Activated CD8-positive, alpha-beta memory T cell treated with anti-CD3 and anti-CD28 coated beads, Interleukin-2, amount 10 ng/mL, durations not matched to agents 7 days and 5 days (primary cell): ENCODE data around the gene UVSSA. TPM values are rescaled to one million over a fixed set of nuclear protein-coding genes. Genes with fewer than 3 reads are reported as not detected.

Experiments used
- ATAC-seq: fragments of 150-1000 bp; cut with Tn5 transposase; one replicate; pipeline ENCODE4 v1.10.0; 2021; ENCODE audit warnings: moderate library complexity
- CTCF ChIA-PET: fragments of 350-600 bp; sonication (Branson Sonifier 250); formaldehyde crosslinking; loops from one replicate; lab custom pipeline; 2021; ENCODE audit warnings: antibody characterized with exemption; lab: Charles Lee
- DNase-seq: peaks from one replicate; pipeline ENCODE4 v3.0.0-alpha.2; 2020
- H3K27ac Mint-ChIP-seq: one replicate; pipeline ENCODE4 v1.8.0; 2021; ENCODE audit warnings: mild to moderate bottlenecking, mixed read lengths
- H3K27me3 Mint-ChIP-seq: one replicate; pipeline ENCODE4 v1.8.0; 2021; ENCODE audit warnings: mixed read lengths
- H3K36me3 Mint-ChIP-seq: one replicate; pipeline ENCODE4 v1.8.0; 2021; ENCODE audit warnings: mild to moderate bottlenecking, mixed read lengths
- H3K4me1 Mint-ChIP-seq: one replicate; pipeline ENCODE4 v1.8.0; 2021; ENCODE audit warnings: mixed read lengths
- H3K4me3 Mint-ChIP-seq: one replicate; pipeline ENCODE4 v1.8.0; 2021; ENCODE audit warnings: mild to moderate bottlenecking, moderate library complexity, mixed read lengths
- H3K9me3 Mint-ChIP-seq: one replicate; pipeline ENCODE4 v1.8.0; 2022; ENCODE audit warnings: low read depth, mixed read lengths
- total RNA-seq, 2 experiments: library from RNA; stranded (reverse); gene quantifications; one replicate each; pipeline ENCODE4 v1.2.3, GENCODE V29; 2021

UVSSA gene, protein sequence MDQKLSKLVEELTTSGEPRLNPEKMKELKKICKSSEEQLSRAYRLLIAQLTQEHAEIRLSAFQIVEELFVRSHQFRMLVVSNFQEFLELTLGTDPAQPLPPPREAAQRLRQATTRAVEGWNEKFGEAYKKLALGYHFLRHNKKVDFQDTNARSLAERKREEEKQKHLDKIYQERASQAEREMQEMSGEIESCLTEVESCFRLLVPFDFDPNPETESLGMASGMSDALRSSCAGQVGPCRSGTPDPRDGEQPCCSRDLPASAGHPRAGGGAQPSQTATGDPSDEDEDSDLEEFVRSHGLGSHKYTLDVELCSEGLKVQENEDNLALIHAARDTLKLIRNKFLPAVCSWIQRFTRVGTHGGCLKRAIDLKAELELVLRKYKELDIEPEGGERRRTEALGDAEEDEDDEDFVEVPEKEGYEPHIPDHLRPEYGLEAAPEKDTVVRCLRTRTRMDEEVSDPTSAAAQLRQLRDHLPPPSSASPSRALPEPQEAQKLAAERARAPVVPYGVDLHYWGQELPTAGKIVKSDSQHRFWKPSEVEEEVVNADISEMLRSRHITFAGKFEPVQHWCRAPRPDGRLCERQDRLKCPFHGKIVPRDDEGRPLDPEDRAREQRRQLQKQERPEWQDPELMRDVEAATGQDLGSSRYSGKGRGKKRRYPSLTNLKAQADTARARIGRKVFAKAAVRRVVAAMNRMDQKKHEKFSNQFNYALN
- 10 to 100 TPM; 18.2 to 25.2 TPM for total RNA-seq

DNA sequence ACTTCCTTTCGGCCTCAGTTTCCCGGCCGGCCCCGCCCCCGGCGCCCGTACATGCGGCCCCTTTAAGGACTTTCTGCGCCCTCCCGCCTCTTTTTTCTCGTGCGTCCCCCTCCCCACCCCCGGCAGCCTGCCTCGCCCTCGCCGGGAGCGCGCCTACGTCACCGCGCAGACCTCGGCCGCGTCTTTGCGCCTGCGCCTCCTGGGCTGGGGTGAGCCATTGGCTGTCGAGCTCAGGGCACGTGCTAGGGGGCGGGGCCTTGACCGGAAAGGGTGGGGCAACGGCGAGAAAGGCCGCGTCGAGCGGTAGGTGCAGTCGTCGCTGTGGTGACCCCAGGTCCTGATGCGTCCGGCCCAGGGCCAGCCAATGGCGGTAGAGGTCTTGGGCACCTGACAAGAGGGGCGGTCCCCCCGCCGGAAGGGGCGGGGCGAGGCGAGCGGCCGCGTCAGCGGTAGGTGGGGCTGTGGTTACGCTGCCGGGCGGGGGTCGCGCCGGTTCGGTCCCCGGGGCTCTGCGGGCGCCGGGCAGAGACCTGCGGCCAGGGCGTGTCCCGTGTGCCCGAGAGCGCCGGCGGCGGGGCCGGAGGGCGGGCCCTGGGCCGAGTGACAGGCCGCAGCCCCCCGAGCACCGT is at the start of gene UVSSA:
Gene UVSSA (plus strand): TSS at position 428 of the 629 bp plus-strand sequence. CDS start 884 bp downstream, outside the sequence.
- H3K4me1 Mint-ChIP-seq, result peaks cover 36% of the 10 kb centered on the region
- CTCF ChIA-PET, result interaction anchor here (0.6 to 4.0 kb wide), 21 partner anchors 9 to 360 kb away, joined by 3 to 23 read pairs (median 5); partner anchors contain the start of genes CTBP1 and MAEA
- no peaks in the 10 kb centered on the region for H3K36me3 Mint-ChIP-seq
- DNase-seq (peak; percentile 100), ATAC-seq (peak; percentile 93)
- H3K27ac Mint-ChIP-seq, result peak within 1 kb of the TSS; percentile 96
- H3K9me3 Mint-ChIP-seq, result no peaks in the 10 kb centered on the region
- H3K4me3 Mint-ChIP-seq, result peak within 1 kb of the TSS; percentile 85
- no peaks in the 10 kb centered on the region for H3K27me3 Mint-ChIP-seq

DNA sequence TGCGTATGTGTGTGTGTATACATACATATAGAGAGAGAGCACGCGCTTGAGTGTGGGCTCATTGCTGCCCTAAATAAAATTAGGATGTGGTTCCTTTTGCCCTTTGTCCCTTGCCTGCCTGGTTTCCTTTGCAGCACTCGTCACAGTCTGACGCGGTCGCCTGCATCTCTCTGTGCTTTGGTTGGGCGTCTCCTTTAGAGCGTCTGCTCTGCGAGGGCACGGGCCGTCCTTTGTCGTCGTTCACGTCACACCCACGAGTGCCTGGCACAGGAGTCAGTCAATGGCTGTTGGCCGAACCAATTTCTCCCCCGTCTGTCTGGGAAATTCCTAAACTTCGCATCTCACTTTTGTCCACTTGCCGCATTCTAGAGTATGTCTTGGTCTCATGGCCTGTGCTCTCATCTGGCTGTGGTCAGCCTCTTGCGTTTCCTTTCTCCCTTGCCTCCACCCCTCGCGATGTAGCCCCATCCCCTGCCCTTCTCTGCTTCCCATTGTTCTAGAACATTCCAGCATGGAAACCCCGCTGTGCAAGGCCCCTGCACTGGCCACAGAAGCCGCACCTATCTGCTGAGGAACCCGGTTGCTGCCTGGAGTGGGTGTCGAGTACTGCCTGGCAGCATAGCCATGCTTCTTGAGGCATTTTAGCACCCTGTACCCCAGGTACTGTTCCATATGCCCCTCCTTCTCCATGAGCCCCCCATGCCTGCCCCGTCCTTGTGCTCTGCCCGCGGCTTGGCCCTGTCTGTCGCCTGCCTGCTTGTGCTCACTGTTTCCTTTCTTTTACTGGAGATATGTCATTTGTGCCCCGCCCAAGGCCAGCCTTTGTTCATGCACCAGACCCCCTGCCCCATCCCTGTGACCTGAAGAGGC is 49.3 kb upstream of the UVSSA start:
- H3K4me1 Mint-ChIP-seq, result peaks cover 16% of the 10 kb centered on the region
- CTCF ChIA-PET, result no interaction called here
- no peak for ATAC-seq

DNA sequence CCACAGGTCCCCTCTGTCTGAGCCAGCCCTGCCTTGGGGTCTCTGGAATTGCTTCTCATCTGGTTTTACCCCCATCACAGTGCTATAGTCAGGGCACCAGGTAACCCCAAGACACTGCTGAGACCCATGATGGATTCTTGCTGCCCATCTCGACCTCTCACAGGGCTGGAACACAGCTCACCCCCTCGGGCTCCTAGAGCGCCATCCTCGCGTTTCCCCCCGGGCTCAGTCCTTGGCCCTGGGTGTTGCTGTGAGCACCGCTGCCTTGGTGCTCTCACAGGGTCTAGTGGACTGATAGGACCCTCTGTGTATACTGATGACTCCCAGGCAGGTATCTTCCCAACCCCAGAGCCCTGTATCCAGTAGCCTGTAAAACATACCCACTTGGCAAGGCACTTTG is 48.5 kb upstream of the UVSSA start:
- ATAC-seq (no peak), DNase-seq (no peak)
- Mint-ChIP-seq H3K27me3 (no peaks in the 10 kb centered on the region), H3K27ac (no peak overlapping the region), H3K4me3 (no peak overlapping the region), H3K9me3 (no peaks in the 10 kb centered on the region), H3K4me1 (peaks cover 16% of the 10 kb centered on the region), H3K36me3 (peaks cover 23% of the 10 kb centered on the region)
- CTCF ChIA-PET, result no interaction called here

More for the DNA sequence above, 49.3 kb upstream of the UVSSA start:
- H3K27me3 Mint-ChIP-seq, result no peaks in the 10 kb centered on the region
- H3K27ac Mint-ChIP-seq, result no peak overlapping the region
- DNase-seq, result no peak
- peaks cover 19% of the 10 kb centered on the region for H3K36me3 Mint-ChIP-seq
- H3K4me3 Mint-ChIP-seq, result no peak overlapping the region
- no peaks in the 10 kb centered on the region for H3K9me3 Mint-ChIP-seq

DNA sequence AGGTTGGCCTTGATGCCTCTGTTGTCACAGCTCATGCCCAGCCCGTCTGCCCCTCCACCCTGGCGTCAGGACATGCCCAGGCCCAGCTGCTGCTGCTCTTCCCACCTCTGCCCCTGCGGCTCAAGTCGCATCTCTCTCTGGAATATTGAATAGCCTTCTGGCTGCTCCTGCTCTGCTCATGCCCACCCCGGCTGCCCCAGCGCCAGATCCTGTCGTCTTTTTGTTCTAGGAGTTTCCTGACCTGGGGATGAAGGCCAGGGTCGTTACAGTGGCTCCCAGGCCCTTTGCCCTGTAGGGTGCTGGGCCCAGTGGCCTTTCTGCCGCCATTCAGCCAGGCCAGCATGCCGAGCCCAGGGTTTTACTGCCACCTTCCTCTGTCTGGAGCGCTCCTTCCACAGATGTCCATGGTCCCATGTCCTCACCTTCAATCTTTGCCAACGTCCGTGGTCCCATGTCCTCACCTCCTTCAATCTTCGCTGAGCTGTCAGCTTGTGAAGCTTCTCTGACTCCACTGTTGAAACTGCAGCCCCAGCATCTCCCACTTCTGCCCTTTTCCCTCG is 47.6 kb upstream of the UVSSA start:
- Mint-ChIP-seq H3K27me3 (no peaks in the 10 kb centered on the region), H3K9me3 (no peaks in the 10 kb centered on the region), H3K36me3 (peaks cover 21% of the 10 kb centered on the region), H3K4me1 (peaks cover 12% of the 10 kb centered on the region), H3K4me3 (no peak overlapping the region), H3K27ac (no peak overlapping the region)
- CTCF ChIA-PET, result no interaction called here
- DNase-seq (no peak), ATAC-seq (no peak)

DNA sequence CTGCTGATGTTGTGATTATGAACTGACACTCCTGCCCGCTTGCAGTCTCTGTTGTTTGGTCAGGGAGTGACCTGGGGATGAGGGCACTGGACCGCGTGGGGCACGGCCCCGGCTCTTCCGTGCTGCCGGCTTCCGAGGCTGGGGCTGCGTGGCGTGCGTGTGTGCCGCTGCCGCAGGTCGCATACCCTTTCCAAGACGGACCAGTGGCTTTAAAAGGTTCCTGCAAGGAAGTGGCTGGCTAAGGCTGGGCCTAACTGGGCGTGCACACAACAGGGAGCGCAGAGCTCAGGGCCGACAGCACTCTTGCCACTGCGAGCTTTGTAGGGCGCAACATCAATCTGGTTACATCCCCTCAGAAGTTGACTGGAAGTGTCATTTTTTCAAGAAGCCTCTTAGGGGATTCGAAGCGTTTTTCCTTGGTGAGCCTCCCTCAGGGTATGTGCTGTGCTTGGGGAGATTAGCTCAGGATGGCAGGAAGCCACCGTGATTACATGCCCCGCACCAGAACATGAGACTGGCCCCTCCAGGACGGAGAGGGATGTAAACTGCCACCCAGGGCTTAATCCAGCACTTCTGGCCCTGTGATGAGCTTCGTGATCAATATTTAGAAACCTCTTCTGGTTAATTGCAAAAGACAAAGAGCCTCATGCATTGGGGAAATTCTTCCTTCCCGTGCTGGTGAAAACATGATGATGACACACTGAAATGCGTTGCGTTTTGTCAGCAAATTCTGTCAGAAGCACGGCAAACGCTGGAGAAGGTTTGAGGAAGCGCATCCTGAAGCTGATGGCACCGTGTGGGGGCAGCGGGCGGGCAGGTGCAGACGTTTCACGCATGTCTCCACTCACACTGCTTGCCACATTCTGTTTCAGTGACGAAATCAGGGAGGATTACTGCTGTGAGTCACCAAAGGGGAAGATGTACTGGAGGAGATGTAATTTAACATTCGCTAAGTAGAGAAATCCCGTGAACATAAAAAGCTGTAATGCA is 46.2 kb upstream of the UVSSA start:
- Mint-ChIP-seq H3K36me3 (peaks cover 27% of the 10 kb centered on the region), H3K4me3 (no peak overlapping the region), H3K27me3 (no peaks in the 10 kb centered on the region), H3K9me3 (no peaks in the 10 kb centered on the region), H3K27ac (peak overlapping the region; percentile 1), H3K4me1 (peaks cover 16% of the 10 kb centered on the region)
- ATAC-seq (no peak), DNase-seq (no peak)
- CTCF ChIA-PET, result interaction anchor here (1.0 to 1.2 kb wide), 2 partner anchors 10 to 370 kb away, joined by 3 read pairs; partner anchors contain the start of gene MAEA

DNA sequence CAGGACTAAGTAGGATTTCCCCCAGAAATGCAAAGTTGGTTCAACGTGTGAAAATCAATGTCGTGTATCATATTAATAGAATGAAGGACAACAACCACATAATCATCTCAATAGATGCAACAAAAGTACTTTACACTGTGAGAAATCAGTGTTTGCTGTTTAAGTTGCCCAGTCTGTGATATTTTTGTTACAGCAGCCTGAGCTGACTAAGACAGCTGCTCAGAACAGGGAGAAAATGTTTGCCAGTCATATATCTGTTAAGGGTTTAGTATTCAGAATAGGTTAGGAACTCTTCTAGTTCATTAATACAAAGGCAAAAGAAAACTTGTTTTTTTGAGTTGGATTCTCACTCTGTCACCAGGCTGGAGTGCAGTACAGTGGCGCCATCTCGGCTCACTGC is 44.8 kb upstream of the UVSSA start:
- no peak for DNase-seq
- Mint-ChIP-seq H3K27ac (no peak overlapping the region), H3K36me3 (peaks cover 31% of the 10 kb centered on the region), H3K4me1 (peaks cover 28% of the 10 kb centered on the region), H3K4me3 (no peak overlapping the region), H3K9me3 (no peaks in the 10 kb centered on the region), H3K27me3 (no peaks in the 10 kb centered on the region)
- CTCF ChIA-PET, result no interaction called here
- ATAC-seq, result no peak

DNA sequence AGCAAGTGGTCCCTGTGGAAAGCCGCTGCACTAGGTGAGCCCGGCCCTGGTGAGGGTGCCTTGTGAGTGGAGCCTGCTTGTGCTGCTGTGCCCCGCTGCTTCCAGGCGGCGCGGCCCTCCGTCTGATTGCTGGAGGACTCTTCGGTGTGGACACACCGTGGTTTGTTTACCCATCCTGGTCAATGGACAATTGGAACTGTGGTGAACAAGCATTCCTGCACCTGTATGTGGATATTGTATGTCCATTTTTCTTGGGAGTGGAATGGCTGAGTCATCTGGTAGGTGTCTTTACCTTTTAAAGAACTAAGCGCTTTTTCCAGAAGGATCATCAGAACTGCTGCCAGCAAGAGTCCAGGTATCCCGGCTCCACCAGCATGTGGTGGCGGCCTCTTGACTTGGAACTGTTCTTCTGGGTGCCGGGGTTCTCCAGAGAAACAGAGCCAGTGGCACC is 41.7 kb upstream of the UVSSA start:
- peak overlapping the region; percentile 78 for H3K27ac Mint-ChIP-seq
- peak overlapping the region; percentile 24 for H3K4me3 Mint-ChIP-seq
- H3K4me1 Mint-ChIP-seq, result peaks cover 56% of the 10 kb centered on the region

DNA sequence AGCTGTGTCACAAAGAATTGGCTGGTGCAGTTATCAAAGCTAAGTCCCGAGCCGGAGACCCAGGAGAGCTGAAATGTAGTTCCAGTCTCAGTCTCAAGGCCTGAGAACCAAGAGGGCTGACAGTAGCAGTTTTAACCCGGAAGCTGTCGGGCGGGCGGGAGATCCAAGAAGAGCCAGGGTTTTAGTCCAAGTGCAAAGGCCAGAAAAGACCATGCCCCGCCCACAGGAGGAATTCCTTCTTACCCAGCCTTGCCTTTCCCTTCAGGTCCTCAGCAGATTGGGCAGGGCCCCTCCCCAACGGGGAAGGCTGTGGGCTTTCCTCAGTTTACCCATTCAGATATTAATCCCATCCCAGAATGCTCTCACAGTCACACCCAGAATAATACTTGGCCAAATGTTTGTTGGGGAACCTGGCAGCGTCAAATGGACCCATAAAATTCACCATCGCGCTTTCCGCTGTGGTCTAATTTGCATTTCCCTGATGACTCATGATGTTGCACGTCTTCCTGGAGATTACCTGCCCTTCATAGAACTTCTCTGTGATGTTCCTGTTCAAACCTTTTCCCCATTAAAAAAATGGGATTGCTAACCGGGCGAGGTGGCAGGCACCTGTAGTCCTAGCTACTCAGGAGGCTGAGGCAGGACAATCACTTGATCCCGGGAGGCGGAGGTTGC is 41.1 kb upstream of the UVSSA start:
- DNase-seq, result peak; percentile 70
- Mint-ChIP-seq H3K27me3 (no peaks in the 10 kb centered on the region), H3K9me3 (no peaks in the 10 kb centered on the region), H3K4me1 (peaks cover 57% of the 10 kb centered on the region), H3K36me3 (peaks cover 32% of the 10 kb centered on the region), H3K27ac (peak overlapping the region; percentile 78), H3K4me3 (peak overlapping the region; percentile 24)
- ATAC-seq, result peak; percentile 58
- CTCF ChIA-PET, result no interaction called here

More for the DNA sequence above, 41.7 kb upstream of the UVSSA start:
- Mint-ChIP-seq H3K36me3 (peaks cover 35% of the 10 kb centered on the region), H3K27me3 (no peaks in the 10 kb centered on the region), H3K9me3 (no peaks in the 10 kb centered on the region)
- CTCF ChIA-PET, result no interaction called here
- no peak for DNase-seq
- ATAC-seq, result no peak

DNA sequence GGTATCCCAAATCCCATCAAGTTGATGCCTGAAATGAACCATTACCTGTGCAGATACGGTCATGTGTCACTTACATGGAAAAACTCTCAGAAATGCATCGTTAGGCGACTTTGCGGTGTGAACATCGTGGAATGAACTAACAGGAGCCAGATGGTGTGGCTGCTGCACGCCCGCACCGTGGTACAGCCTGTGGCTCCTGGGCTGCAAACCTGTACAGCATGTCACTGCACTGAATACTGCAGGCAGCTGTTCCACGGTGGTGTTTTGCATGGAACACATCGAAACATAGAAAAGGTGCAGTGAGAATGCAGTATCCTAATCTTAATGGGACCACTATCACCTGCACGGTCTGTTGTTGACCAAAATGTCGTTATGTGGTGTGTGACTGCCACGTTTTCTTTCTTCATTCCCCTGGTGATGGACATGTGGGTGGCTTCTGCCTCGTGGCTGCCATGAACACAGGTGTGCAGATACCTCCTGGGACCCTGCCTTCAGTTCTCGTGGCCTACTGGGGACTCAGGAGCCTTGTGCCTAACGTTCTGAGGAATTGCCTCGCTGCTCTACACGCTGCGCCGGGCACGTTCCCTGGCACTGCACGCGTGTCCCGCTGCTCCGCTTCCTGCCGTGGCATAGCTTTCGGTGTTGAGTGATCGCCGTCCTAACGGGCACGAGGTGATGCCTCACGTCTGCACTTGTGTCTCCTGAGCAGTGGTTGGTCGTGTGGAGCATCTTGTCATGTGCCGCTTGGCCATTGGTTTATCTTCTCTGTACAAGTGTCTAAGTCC is 38.9 kb upstream of the UVSSA start:
- Mint-ChIP-seq H3K36me3 (peaks cover 36% of the 10 kb centered on the region), H3K9me3 (no peaks in the 10 kb centered on the region), H3K27me3 (no peaks in the 10 kb centered on the region), H3K4me3 (no peak overlapping the region), H3K4me1 (peaks cover 69% of the 10 kb centered on the region), H3K27ac (no peak overlapping the region)
- no peak for DNase-seq
- ATAC-seq, result no peak
- CTCF ChIA-PET, result interaction anchor here (1.0 to 2.7 kb wide), 5 partner anchors 10 to 177 kb away, joined by 3 to 11 read pairs (median 4); partner anchors contain the start of gene MAEA

DNA sequence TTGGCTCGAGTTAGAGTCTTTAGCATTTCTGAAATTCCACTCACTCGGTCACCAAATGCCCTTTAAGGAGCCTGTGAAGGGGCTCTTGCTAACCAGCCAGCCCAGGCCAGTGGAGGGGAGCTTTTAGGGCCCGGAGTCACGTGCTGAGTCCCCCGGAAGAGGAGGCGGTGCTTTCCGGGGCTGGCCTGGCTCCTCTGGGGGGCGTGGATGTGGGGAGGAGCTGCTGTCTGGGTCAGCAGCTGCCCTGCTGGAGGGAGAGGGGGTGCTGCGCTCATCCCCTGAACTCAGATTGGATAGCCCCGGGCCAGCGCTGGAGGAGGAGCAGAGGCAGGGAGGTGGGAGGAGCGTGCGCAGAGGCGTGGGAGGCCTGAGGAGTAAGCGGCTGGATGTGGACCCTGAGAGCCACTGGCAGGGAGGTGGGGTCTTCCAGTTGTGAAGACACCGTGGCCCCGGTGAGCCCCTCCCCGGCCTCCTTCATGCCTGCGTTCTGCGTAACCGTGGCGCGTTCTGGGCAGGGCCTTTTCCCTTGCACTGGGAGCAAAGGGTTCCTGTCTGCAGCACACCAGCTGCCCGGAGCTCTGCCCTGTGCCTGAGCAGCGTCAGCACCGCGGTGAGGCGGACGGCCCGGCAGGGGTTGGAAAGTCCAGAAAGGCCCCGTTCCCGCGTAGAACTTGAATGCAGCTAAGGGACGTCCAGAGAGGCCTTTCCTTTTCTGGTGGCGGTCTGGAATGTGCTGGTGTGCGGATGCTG is 37.6 kb upstream of the UVSSA start:
- peaks cover 71% of the 10 kb centered on the region for H3K4me1 Mint-ChIP-seq
- peaks cover 42% of the 10 kb centered on the region for H3K36me3 Mint-ChIP-seq
- H3K9me3 Mint-ChIP-seq, result no peaks in the 10 kb centered on the region
- ATAC-seq (peak; percentile 85), DNase-seq (peak; percentile 82)
- H3K4me3 Mint-ChIP-seq, result peak overlapping the region; percentile 61
- no peaks in the 10 kb centered on the region for H3K27me3 Mint-ChIP-seq
- CTCF ChIA-PET, result interaction anchor here (1.0 to 2.7 kb wide), 7 partner anchors 9 to 179 kb away, joined by 3 to 11 read pairs (median 5); partner anchors contain the start of gene MAEA
- peak overlapping the region; percentile 77 for H3K27ac Mint-ChIP-seq
